Nephron progenitor cell (in vitro differentiated cells): ENCODE measurements around the gene PLCH2.
A peak's percentile ranks its signal among the peaks of the same experiment; 100 is the strongest.

Experiments
- DNase-seq: peaks from one replicate; pipeline ENCODE4 v3.0.0; 2021
- H3K27ac Mint-ChIP-seq: 2 replicates; pipeline ENCODE4 v1.8.0; 2021; ENCODE audit warnings: mild to moderate bottlenecking, moderate library complexity, mixed read lengths
- H3K27me3 Mint-ChIP-seq: 2 replicates; pipeline ENCODE4 v1.8.0; 2021; ENCODE audit warnings: mild to moderate bottlenecking, low read depth, mixed read lengths; ENCODE audit not compliant: poor library complexity
- H3K36me3 Mint-ChIP-seq: 2 replicates; pipeline ENCODE4 v1.8.0; 2021; ENCODE audit warnings: low read depth, mixed read lengths
- H3K4me1 Mint-ChIP-seq: 2 replicates; pipeline ENCODE4 v1.8.0; 2021; ENCODE audit warnings: mixed read lengths
- H3K4me3 Mint-ChIP-seq: 2 replicates; pipeline ENCODE4 v1.8.0; 2021; ENCODE audit warnings: mild to moderate bottlenecking, moderate library complexity, mixed read lengths
- H3K9me3 Mint-ChIP-seq: 2 replicates; pipeline ENCODE4 v1.8.0; 2021; ENCODE audit warnings: mild to moderate bottlenecking, moderate library complexity, mixed read lengths
- TF ChIP-seq, protein P1 (sequence below): fragments of 200-600 bp; sonication (generic); IDR thresholded peaks from 2 replicates; pipeline ENCODE4 v1.5.0; 2021; ENCODE audit warnings: antibody characterized with exemption

Gene PLCH2

DNA sequence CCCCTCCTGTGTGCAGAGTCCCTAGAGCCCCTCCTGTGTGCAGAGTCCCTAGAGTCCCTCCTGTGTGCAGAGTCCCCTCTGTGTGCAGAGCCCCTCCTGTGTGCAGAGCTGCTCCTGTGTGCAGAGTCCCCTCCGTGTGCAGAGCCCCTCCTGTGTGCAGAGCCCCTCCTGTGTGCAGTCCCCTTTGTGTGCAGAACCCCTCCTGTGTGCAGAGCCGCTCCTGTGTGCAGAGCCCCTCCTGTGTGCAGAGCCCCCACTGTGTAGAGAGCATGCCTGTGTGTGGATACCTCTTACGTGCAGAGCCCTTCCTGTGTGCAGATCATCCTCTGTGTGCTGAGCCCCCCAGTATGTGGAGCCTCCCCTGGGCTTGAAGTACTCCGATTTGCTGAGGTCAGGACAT lies 62.3 kb downstream of the PLCH2 start:
- DNase-seq = no peak

DNA sequence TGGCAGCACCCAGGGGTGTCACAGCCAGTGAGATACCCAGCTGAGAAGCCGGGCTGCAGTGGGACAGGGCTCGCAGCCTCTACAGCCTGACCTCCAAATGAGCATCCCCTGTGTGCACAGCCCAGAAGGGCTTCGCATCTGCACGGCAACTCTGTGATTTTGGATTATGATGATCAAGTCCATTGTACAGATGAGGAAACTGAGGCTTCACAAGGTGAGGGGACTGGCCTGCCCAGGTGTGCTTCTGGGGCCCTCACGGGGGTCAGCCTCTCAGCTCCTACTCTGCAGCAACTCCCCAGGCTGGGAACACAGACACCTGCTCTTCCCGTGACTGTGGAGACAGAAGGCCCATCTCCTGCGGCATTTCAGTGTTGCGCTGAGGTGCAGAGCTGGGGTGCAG lies 62.8 kb downstream of the PLCH2 start:
- Mint-ChIP-seq H3K4me1 (peaks cover 26% of the 10 kb centered on the region), H3K27ac (no peak overlapping the region), H3K36me3 (no peaks in the 10 kb centered on the region), H3K9me3 (peaks cover 4% of the 10 kb centered on the region), H3K4me3 (no peak overlapping the region), H3K27me3 (peaks cover 41% of the 10 kb centered on the region)
- no peak for DNase-seq
- TF ChIP-seq, protein P1, sequence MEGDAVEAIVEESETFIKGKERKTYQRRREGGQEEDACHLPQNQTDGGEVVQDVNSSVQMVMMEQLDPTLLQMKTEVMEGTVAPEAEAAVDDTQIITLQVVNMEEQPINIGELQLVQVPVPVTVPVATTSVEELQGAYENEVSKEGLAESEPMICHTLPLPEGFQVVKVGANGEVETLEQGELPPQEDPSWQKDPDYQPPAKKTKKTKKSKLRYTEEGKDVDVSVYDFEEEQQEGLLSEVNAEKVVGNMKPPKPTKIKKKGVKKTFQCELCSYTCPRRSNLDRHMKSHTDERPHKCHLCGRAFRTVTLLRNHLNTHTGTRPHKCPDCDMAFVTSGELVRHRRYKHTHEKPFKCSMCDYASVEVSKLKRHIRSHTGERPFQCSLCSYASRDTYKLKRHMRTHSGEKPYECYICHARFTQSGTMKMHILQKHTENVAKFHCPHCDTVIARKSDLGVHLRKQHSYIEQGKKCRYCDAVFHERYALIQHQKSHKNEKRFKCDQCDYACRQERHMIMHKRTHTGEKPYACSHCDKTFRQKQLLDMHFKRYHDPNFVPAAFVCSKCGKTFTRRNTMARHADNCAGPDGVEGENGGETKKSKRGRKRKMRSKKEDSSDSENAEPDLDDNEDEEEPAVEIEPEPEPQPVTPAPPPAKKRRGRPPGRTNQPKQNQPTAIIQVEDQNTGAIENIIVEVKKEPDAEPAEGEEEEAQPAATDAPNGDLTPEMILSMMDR = no peak

More for the DNA sequence above, 62.3 kb downstream of the PLCH2 start:
- Mint-ChIP-seq H3K27ac (no peak overlapping the region), H3K4me1 (peaks cover 28% of the 10 kb centered on the region), H3K9me3 (peaks cover 4% of the 10 kb centered on the region), H3K27me3 (peaks cover 46% of the 10 kb centered on the region), H3K4me3 (no peak overlapping the region), H3K36me3 (no peaks in the 10 kb centered on the region)
- TF ChIP-seq, protein P1 = no peak

DNA sequence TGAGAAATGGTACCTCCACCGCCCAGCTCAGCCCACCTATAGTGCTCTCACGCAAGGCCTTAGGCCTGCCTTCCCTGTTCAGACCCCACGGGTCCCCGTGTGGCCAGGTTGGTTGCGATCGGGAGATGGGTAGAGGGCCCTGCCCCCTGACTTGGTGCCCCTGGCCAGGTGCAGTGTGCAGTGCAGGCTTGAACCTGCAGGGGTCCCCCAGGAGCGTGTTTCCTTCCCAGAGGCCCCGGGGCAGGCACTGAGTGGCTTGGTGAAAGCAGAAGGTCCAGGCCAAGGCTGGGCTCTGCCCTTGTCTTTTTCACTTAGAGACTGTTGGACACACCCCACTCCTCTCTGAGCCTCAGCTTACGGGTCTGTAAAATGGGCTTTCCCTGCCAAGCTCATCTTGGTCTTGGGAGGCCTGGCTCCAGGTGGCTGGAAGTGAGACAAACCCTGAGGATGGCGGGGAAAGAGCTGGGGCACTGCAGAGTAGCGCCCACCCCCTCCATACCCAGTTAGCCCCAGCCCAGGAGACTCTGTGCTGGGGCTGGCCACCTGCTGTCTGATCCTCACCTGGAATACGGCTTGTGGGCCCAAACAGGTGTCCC lies 63.3 kb downstream of the PLCH2 start:
- H3K36me3 Mint-ChIP-seq = no peaks in the 10 kb centered on the region
- H3K9me3 Mint-ChIP-seq = peaks cover 4% of the 10 kb centered on the region
- H3K27ac Mint-ChIP-seq = no peak overlapping the region
- peaks cover 36% of the 10 kb centered on the region for H3K27me3 Mint-ChIP-seq
- TF ChIP-seq, protein P1 = peak; percentile 26
- no peak overlapping the region for H3K4me3 Mint-ChIP-seq
- peaks cover 28% of the 10 kb centered on the region for H3K4me1 Mint-ChIP-seq
- no peak for DNase-seq

DNA sequence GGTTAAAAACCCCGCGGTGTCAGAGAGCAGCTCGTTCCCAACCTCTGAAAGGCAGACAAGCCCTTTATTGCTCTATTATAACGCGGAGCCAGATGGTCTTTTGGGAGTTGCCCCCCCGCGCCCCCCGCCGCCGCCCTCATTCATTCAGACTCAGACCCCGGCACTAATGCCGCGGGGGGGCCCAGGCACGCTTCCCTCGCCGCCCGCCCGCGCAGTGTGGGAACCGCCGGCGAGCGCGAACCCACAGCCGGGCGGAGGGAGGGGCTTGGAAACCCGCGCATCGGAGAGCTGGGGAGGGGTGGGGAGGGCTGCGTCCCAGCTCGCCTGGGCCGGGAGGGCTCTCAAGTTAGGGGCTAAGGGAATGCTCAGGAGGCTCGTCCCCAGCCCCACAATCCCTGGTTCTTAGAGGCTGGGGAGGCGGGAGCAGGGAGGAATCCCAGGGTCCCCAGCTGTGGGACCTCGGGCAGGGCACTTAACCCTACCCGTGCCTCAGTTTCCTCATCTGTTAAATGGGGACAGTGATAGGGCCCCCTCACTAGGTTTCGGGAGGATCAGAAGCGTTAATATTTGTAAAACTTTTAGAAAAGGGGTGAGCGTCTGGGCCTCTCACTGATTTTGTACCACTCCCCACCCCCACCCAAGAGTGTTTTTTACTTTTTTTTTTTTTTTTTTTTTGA lies 64.9 kb downstream of the PLCH2 start:
- TF ChIP-seq, protein P1 = no peak
- Mint-ChIP-seq H3K36me3 (no peaks in the 10 kb centered on the region), H3K4me1 (peaks cover 22% of the 10 kb centered on the region), H3K27ac (no peak overlapping the region), H3K27me3 (peaks cover 20% of the 10 kb centered on the region), H3K9me3 (peaks cover 4% of the 10 kb centered on the region), H3K4me3 (no peak overlapping the region)
- DNase-seq = peak; percentile 67

DNA sequence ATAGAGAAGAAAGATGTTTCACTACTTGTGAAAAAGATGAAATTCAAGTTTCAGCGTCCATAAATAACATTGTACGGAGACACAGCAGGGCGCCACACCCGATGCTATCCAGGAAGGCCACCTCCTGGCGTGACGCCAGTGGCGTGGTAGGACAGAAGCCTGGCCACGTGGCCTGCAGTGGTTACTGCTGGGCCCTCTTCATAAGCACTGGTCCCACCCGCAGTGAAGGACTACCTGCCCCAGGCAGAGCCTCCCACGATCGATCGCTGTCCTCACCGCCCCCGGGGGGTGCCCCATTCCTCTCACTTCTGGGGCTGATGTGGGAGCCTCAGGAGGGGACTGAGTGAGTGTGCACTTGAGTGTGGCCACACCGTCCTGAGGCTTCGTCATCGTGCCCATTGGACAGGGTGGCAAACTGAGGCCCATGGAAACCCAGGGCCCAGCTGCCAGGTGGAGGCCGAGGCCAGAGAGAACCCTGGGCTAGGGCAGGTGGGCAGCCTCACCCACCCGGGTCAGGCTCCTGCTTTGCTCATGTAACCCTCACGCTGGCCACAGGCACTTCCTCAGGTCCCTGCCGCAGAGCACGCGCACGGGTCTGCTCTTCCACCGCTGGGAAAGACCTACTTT lies 65.6 kb downstream of the PLCH2 start:
- Mint-ChIP-seq H3K27me3 (peaks cover 14% of the 10 kb centered on the region), H3K4me3 (no peak overlapping the region), H3K27ac (no peak overlapping the region), H3K36me3 (no peaks in the 10 kb centered on the region), H3K9me3 (peaks cover 4% of the 10 kb centered on the region), H3K4me1 (peaks cover 17% of the 10 kb centered on the region)
- TF ChIP-seq, protein P1 = no peak
- DNase-seq = no peak
